DMS79 treated with DMSO at 0.1 percent for 48 hours (cell line): ENCODE measurements around the gene LTC4S.
A peak's percentile ranks its signal among the peaks of the same experiment; 100 is the strongest.

ENCODE experiments used
- DNase-seq: peaks from one replicate; lab custom pipeline; 2025; lab: John Stamatoyannopoulos, UW

The LTC4S gene

GRCh38 chr5:179795863-179796833 lies 2.4 kb downstream of the LTC4S start:
- peak; percentile 70 for DNase-seq

GRCh38 chr5:179796877-179797608 lies 3.3 kb downstream of the LTC4S start:
- DNase-seq = no peak

DNA sequence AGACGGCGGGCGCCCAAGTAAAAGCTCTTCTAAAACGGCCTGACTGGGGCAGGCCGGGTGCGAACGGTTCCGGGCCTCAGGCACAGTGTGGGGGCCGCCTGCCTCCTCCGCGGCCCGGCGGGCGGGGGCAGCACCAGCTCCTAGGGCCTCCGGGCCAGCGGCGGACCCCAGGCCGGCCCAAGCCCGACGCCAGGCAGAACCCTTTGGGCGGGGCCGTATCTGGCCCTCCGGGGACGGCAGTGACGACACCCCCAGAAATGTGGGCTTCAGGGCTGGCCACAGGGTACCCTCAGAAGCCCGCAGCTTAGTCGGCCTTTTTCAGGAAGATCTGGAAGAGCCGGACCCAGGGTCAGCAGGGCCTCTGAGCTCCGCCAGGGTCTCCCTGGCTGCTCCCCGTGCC lies 4.0 kb downstream of the LTC4S start:
- no peak for DNase-seq

DNA sequence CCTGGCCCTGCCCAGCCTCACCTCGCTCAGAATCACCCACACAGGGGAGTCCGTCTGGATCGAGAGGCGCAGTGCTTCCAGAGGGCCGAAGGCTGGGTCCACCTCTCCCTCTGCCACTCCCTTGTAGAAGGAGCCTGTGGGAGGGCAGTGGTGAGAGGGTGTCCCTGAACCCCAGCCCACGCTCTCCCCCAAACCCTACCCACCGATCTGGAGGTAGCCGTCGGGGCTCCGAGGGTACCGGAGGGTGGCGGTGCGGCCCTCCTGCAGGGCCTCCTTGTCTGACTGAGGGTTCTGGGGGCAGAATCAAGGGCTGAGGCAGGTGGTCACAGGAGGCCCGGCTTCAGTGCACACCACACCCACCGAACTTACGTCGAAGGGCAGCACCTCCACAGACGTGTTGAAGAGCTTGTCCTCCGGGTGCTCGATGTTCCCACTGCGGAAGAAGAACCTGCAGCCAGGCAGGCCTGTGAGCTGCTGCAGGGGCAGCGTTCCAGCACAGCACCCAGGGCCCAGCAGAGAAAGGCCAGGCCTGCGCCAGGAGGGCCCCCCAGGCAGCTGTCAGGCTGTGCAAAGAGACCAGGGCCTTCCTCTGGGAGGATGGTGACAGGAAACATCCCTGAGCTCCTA lies 4.5 kb downstream of the LTC4S start:
- DNase-seq = no peak

- no peak for DNase-seq
Measured at GRCh38 chr5:179798771-179799643, 5.2 kb downstream of the LTC4S start.

DNA sequence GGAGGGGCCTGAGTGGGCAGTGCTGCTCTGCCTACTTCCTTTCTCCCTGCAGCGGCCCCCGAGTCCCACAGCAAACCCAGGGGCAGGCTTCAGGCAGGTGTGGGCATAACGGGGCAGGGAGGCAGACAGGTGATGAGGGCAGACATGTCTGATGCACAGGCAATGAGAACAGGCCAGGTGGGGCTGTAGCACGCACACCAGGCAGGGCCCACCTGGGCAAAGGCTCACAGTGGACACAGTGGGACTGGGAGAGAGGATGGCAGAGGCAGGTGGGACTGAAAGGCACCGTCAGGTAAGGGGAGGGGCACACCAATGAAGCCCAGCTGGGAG lies 5.8 kb downstream of the LTC4S start:
- no peak for DNase-seq

DNA sequence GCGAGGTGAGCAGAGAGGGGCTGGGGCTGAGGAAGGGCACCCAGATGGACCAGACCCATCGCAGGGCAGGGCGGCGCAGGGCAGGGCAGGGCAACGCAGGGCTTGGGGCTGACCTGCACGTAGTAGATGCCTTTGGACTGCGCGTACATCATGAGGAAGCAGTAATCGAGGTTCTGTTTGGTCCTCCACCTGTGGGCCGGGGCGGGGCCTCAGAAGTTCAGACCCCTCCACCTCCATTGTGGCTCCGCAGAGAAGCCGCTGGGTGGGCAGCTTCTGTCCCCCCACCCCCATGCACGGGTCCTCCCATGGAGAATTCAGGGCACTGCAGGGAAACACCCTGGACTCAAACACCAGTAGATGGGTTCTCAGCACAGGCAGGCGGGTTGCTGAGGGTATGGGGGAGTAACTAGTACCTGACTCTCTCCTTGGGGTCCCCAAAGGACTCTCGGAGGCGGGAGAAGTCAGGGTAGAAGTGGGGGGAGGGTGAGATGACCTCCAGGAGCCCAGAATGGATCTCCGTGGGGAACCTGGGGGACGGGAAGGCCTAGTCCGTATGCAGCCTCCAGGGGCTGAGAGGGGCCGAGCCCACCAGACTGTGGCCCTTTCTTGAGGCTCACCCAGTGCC lies 6.4 kb downstream of the LTC4S start:
- DNase-seq = no peak

DNA sequence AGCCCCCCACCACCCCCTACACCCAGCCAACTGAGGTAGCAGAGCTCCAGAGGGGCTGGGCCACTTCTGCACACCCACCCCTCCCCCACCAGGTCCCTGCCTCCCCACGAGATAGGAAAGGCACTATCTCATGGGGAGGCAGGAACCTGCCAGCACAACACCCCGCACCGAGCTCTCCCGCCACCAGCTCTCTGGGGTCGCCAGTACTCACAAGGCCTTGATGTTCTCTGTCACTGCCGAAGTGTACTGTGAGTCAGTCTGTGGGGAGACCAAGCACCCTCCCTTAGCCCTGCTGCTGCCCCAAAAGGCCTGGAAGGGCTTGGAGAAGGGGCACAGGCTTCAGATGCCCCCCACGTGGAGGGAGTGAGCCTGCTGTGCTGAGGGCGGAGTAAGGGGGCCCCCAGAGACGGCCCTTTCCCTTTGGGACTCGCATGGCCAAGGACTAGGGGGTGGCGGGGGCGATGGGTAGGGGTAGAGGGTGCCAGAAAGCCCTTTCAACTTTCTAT lies 7.0 kb downstream of the LTC4S start:
- DNase-seq = no peak

- no peak for DNase-seq
Measured at GRCh38 chr5:179801304-179802206, 7.8 kb downstream of the LTC4S start.

GRCh38 chr5:179802207-179802883 lies 8.6 kb downstream of the LTC4S start:
- DNase-seq = no peak

- DNase-seq = peak; percentile 80
Measured at GRCh38 chr5:179802950-179803562, 9.3 kb downstream of the LTC4S start.

DNA sequence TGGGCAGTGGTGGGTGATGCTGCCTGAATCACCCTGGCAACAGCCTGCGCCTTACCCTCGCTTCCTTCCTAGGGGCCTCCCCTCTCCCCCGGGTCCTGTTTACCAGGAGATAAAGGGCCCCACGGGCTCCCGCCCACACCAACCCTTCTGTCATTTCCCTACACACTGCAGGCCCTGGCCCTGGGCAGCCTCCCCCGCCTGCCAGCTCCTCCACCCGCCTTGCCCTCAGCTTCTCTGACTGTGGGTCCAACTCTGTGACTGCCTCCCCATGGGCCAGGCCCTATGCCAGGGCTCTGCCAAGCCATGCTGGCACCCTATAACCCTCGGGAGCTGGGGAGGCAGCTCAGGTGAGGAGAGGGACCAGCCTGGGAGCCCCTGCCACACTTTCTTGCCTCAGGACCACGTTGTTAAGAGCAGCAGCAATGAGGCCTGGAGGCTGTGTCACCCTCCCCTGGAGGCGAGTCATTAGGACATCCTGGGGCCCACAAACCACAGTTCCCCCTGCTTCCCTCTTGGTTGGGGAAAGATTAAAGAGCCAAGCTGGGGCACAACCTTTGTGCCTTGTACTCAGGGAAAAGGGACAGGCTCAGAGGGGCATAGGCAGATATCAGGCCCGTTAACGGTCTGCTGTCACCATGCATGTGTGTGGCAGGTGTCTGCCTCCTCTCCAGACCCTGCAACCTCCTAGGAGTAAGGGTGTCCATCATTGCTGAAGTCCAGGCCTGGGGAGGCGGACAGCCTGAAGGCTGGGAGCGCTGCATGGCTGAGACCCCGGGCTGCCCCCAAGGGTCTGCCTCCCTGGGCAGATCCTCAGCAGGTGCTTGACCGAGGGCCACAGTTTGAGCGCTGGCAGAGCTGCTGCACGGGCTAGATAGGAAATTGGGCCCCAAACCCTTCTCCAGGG lies 10.1 kb downstream of the LTC4S start:
- no peak for DNase-seq

DNA sequence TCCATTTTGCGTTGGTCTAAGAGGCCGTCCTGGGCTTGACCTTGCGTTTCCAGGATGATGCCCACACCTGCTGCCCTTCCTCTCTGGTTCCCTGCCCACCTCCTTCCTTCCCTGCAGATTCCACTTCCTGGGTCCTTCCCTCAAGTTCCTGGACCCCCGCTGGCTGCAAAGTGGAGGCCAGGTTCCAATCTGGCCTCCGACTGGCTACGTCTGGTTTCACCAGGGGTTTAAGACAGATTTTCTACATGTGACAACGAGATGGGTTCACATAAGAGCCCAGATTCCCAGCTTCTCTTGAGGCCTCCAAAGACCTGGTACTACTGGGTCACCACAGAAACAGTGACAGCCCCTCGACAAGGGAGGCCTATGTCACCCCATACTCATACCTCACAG lies 10.8 kb downstream of the LTC4S start:
- peak; percentile 24 for DNase-seq

DNA sequence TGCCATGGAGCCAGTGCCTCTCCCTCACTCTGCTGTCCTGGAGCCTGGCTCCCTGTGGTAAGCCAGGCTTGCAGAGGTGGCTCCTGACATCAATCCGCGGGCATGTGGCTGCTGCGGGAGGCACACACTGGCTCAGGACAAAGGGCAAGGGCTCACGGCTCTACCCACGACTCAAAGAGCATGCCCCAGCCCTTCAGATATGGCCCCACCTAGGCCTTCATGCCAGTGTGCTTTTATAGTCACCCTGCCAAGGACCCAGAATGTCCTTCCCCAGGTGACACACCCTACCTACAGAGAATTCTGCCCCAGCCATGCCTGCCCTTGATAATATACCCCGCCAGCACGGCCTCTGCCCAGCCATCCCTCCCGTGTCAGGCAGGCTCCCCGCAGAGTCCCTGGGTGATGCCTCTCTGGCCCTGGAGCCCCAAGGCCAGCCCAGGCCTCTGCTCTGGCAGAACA lies 11.3 kb downstream of the LTC4S start:
- peak; percentile 24 for DNase-seq

DNA sequence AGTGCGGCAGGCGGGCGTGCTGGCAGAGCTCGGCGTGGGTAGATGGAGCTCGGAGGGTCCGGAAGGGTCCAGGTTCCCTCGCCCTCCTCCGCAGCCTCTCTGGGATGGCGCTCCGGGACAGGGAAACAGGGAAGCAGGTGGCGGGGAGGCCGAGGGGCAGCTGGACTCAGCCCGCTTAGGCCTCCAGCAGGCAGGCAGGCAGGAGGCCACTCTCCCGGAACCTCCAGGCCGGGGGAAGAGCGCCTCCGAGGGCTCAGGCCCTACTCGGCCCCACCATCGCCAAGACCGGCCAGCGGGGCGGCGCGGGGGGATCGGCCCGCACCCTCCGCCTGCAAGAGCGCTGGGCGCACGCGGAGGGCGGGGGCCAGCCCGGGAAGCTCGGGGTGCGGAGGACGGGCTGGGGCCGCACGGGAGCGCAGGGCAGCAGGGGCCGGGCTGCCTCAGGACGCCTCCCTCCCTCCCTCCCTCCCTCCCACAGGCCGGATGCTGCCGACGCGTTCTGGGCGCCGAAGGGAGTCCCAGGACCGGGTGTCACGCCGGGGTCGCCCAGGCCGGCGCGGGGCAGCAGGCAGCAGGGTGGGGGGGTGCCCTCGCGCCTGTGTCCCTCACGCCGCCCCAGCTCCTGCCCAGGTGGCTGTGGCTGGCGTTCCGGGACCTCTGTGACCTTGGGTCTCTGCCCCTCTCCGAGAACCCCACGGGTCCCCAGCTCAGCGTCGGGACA lies 11.9 kb downstream of the LTC4S start:
- DNase-seq = no peak

GRCh38 chr5:179806250-179807048 lies 12.7 kb downstream of the LTC4S start, which contains the start of gene MGAT4B:
Gene MGAT4B, minus strand, starts transcription at chr5:179806866. Its CDS starts 283 bp downstream, at chr5:179806583.
- peak; percentile 49 for DNase-seq
